Mesothelial cell of epicardium (in vitro differentiated cells): ENCODE results near the gene CIBAR2. TPM values are rescaled to one million over a fixed set of nuclear protein-coding genes. Genes with fewer than 3 reads are reported as not detected.
A peak's percentile ranks its signal among the peaks of the same experiment; 100 is the strongest.
"Not testable (repeated sequence)": the region's sequence is repeated elsewhere in the genome, so short reads cannot be mapped to it uniquely, and the experiment has no call there.

ENCODE experiments used
- DNase-seq, 2 experiments: peaks; one replicate each; pipeline ENCODE4 v3.0.0; 2021; ENCODE audit warnings: low spot score in 2 of 2; ENCODE audit not compliant: unreplicated experiment in 2 of 2
- H3K27ac Mint-ChIP-seq: 2 replicates; pipeline ENCODE4 v1.8.0; 2021; ENCODE audit warnings: mixed read lengths
- H3K27me3 Mint-ChIP-seq: 2 replicates; pipeline ENCODE4 v1.8.0; 2021; ENCODE audit warnings: low read depth, mixed read lengths
- H3K36me3 Mint-ChIP-seq: 2 replicates; pipeline ENCODE4 v1.8.0; 2021; ENCODE audit warnings: mixed read lengths
- H3K4me1 Mint-ChIP-seq: 2 replicates; pipeline ENCODE4 v1.8.0; 2021; ENCODE audit warnings: mixed read lengths
- H3K4me3 Mint-ChIP-seq: 2 replicates; pipeline ENCODE4 v1.8.0; 2021; ENCODE audit warnings: mild to moderate bottlenecking, moderate library complexity, mixed read lengths
- H3K9me3 Mint-ChIP-seq: 2 replicates; pipeline ENCODE4 v1.8.0; 2021; ENCODE audit warnings: mixed read lengths
- CTCF ChIP-seq: fragments of 200-600 bp; sonication (generic); IDR thresholded peaks from one replicate; pipeline ENCODE4 v1.5.0; 2021; ENCODE audit warnings: antibody characterized with exemption; ENCODE audit not compliant: unreplicated experiment
- total RNA-seq: library from RNA; stranded (reverse); gene quantifications from 3 replicates; pipeline ENCODE4 v1.2.1, GENCODE V29; 2021

CIBAR2 gene
- total RNA-seq, 1 donor from 2014 or later, result not detected

GRCh38 chr16:85125570-85126393, 13.5 kb upstream of the CIBAR2 start:
- H3K36me3 Mint-ChIP-seq, result no peaks in the 10 kb centered on the region
- no peak for TF ChIP-seq CTCF
- DNase-seq, result no peak
- H3K27me3 Mint-ChIP-seq, result no peaks in the 10 kb centered on the region
- peak overlapping the region; percentile 57 for H3K27ac Mint-ChIP-seq
- H3K9me3 Mint-ChIP-seq, result no peaks in the 10 kb centered on the region
- H3K4me3 Mint-ChIP-seq, result no peak overlapping the region
- H3K4me1 Mint-ChIP-seq, result peaks cover 28% of the 10 kb centered on the region

DNA sequence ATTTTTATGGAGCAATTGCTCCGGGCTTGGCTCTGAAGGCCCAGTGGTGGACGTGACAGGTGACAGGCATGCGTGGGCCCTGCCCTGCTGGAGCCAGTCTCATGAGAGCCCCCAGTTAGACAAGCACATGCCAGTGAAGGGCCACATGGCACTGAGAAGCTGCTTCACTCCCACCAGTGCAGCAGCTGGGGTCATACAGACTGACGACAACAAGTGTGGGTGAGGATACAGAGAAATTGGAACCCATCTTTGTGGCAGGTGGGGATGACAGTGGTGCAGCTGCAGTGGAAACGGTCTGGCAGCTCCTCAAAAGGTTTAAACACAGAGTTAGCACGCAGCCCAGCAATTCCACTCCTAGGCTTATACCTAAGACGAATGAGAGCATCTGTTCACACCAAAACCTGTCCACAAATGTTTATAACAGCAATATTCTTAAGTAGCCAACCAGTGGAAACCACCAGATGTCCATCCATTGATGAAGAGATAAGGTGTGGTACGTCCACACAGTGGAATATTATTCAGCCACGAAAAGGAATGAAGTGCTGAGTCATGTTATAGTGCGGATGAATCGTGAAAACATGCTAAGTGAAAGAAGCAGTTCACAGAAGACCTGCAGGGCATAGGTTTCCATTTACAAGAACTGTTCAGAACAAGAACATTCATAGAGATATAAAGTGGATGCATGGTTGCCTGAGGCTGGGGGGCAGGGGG, 12.5 kb upstream of the CIBAR2 start:
- Mint-ChIP-seq H3K9me3 (no peaks in the 10 kb centered on the region), H3K4me1 (peaks cover 18% of the 10 kb centered on the region), H3K27ac (no peak overlapping the region), H3K36me3 (no peaks in the 10 kb centered on the region), H3K27me3 (no peaks in the 10 kb centered on the region), H3K4me3 (no peak overlapping the region)
- TF ChIP-seq CTCF, result no peak
- no peak for DNase-seq

DNA sequence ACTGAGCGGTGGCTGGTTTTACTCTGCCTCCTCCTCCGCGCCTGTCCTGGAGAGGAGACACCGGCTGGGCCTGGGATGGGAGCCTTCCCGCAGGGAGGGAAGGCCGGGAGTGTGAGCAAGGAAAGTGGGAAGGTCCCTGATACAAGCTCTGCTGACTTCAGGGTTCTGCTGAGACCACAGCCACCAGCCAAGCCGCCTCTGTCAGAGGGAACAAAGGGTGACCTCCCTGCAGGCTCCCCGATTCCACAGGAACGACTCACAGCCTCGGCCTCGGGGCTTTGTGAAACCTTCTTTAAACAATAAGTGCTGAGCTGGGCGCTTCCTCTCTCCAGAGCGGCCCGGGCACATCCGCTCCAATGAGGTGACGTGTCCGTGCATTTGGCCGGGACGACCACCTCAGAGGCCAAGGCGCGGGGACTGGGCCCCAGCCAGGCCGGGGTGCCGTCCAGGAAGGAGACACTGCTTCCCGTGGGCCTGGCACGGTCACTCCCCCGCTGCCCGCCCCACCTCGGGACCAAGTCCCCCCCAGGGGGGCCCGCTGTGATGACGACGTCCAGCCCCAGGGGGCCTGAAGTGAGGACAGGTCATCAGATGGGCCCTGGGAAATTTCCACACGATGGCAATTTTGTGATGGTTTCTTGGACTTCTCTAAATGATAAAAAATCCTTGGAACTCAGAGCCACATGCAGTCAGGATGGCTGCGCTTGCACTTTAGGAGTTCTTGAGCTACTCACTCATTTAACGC, 11.8 kb upstream of the CIBAR2 start:
- no peak for DNase-seq
- Mint-ChIP-seq H3K36me3 (no peaks in the 10 kb centered on the region), H3K4me1 (peaks cover 13% of the 10 kb centered on the region), H3K27me3 (no peaks in the 10 kb centered on the region), H3K27ac (no peak overlapping the region), H3K4me3 (no peak overlapping the region), H3K9me3 (no peaks in the 10 kb centered on the region)
- TF ChIP-seq CTCF, result no peak

DNA sequence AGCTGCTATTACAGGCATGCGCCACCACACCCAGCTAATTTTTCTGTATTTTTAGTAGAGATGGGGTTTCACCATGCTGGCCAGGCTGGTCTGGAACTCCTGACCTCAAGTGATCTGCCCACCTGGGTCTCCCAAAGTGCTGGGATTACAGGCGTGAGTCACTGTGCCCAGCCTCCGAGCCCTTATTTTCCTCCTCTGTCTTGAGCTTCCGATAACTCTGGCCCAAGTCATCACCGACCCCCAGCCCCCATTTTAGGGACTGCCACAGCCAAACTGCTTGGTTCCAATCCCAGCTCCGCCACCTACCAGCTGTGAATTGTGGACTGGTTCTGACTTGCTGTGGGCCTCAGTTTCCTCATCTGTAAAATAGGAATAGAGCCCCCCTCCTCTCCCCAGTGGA, 11.2 kb upstream of the CIBAR2 start:
- peaks cover 11% of the 10 kb centered on the region for H3K4me1 Mint-ChIP-seq
- H3K27ac Mint-ChIP-seq, H3K36me3 Mint-ChIP-seq, H3K4me3 Mint-ChIP-seq, H3K27me3 Mint-ChIP-seq, H3K9me3 Mint-ChIP-seq, DNase-seq: not testable (repeated sequence)

- H3K27me3 Mint-ChIP-seq, result no peaks in the 10 kb centered on the region
- no peak for TF ChIP-seq CTCF
- H3K4me1 Mint-ChIP-seq, result peaks cover 5% of the 10 kb centered on the region
- H3K27ac Mint-ChIP-seq, result no peak overlapping the region
- DNase-seq, result no peak
- no peak overlapping the region for H3K4me3 Mint-ChIP-seq
- no peaks in the 10 kb centered on the region for H3K36me3 Mint-ChIP-seq
- H3K9me3 Mint-ChIP-seq, result no peaks in the 10 kb centered on the region
Observed at GRCh38 chr16:85120006-85120340, 7.7 kb upstream of the CIBAR2 start.

- peaks cover 8% of the 10 kb centered on the region for H3K4me1 Mint-ChIP-seq
- H3K27ac Mint-ChIP-seq, result no peak overlapping the region
- H3K4me3 Mint-ChIP-seq, result no peak overlapping the region
- no peaks in the 10 kb centered on the region for H3K9me3 Mint-ChIP-seq
- H3K27me3 Mint-ChIP-seq, result no peaks in the 10 kb centered on the region
- no peaks in the 10 kb centered on the region for H3K36me3 Mint-ChIP-seq
- no peak for TF ChIP-seq CTCF
- DNase-seq, result no peak
Observed at GRCh38 chr16:85117418-85117817, 5.1 kb upstream of the CIBAR2 start.
